Right renal pelvis (tissue), 4 donors: ENCODE data around the gene NEURL1B. TPM values are rescaled to one million over a fixed set of nuclear protein-coding genes. Genes with fewer than 3 reads are reported as not detected.
"Not testable (repeated sequence)": the region's sequence is repeated elsewhere in the genome, so short reads cannot be mapped to it uniquely, and the experiment has no call there.

Experiments used
- DNase-seq, 4 donors: peaks; one replicate each; pipeline ENCODE4 v3.0.0-alpha.2; 2013; ENCODE audit warnings: low read depth in 4 of 4, low spot score in 3 of 4, missing footprints in 1 of 4
- polyA plus RNA-seq, 4 donors: library from polyadenylated mRNA; unstranded; fragments of 120-200 nt; gene quantifications; one replicate each; pipeline ENCODE4 v1.2.1, GENCODE V29; 2013; ENCODE audit not compliant: insufficient read length in 4 of 4

Gene NEURL1B
- polyA plus RNA-seq, 4 donors: 15.3 to 17.5 (median 15.6) TPM

GRCh38 chr5:172710676-172711075, 69.6 kb downstream of the NEURL1B start:
- DNase-seq: no peak

- DNase-seq: not testable (repeated sequence)
These were observed 70.3 kb downstream of the NEURL1B start for GRCh38 chr5:172711321-172711861.

- DNase-seq: no peak
These were observed 71.5 kb downstream of the NEURL1B start for GRCh38 chr5:172712610-172713009.

- DNase-seq: no peak
These were observed 72.2 kb downstream of the NEURL1B start for GRCh38 chr5:172713113-172713808.

GRCh38 chr5:172713809-172714490, 72.9 kb downstream of the NEURL1B start:
- no peak for DNase-seq

- DNase-seq: no peak
These were observed 73.7 kb downstream of the NEURL1B start for GRCh38 chr5:172714491-172715420.

GRCh38 chr5:172715421-172715780, 74.3 kb downstream of the NEURL1B start:
- DNase-seq: no peak

GRCh38 chr5:172715931-172716682, 75.0 kb downstream of the NEURL1B start:
- no peak for DNase-seq

GRCh38 chr5:172716796-172717313, 75.8 kb downstream of the NEURL1B start:
- DNase-seq: peak in 1 of 4 donors; percentile 78

- DNase-seq: no peak
These were observed 76.6 kb downstream of the NEURL1B start for GRCh38 chr5:172717481-172718195.

- no peak for DNase-seq
These were observed 77.6 kb downstream of the NEURL1B start for GRCh38 chr5:172718527-172719114.

- DNase-seq: no peak
These were observed 78.1 kb downstream of the NEURL1B start for GRCh38 chr5:172719211-172719610.

- no peak for DNase-seq
These were observed 79.6 kb downstream of the NEURL1B start for GRCh38 chr5:172720655-172721054.

GRCh38 chr5:172721455-172722326, 80.6 kb downstream of the NEURL1B start:
- no peak for DNase-seq

- no peak for DNase-seq
These were observed 81.3 kb downstream of the NEURL1B start for GRCh38 chr5:172722327-172722815.

- no peak for DNase-seq
These were observed 82.4 kb downstream of the NEURL1B start for GRCh38 chr5:172723508-172723907.

GRCh38 chr5:172724242-172725183, 83.5 kb downstream of the NEURL1B start:
- DNase-seq: no peak
